ENCODE data around the gene FLNC.

DNA sequence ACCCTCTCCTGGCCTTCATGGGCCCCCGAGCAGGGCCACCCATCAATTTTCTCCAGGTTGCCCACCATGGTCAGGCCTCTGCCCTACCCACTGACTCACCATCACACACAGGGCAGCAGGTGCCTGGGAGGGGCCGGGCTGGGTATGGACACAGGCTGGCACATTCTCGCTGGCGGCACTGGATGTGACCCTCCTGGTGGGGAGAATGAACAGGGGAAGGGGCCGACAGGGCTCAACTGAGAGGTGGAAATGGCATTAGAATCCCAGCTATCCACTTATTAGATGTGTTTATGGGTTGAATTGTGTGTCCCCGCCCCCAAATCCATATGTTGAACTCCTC lies 63.9 kb downstream of the FLNC start:
- TF ChIP-seq, protein P1, sequence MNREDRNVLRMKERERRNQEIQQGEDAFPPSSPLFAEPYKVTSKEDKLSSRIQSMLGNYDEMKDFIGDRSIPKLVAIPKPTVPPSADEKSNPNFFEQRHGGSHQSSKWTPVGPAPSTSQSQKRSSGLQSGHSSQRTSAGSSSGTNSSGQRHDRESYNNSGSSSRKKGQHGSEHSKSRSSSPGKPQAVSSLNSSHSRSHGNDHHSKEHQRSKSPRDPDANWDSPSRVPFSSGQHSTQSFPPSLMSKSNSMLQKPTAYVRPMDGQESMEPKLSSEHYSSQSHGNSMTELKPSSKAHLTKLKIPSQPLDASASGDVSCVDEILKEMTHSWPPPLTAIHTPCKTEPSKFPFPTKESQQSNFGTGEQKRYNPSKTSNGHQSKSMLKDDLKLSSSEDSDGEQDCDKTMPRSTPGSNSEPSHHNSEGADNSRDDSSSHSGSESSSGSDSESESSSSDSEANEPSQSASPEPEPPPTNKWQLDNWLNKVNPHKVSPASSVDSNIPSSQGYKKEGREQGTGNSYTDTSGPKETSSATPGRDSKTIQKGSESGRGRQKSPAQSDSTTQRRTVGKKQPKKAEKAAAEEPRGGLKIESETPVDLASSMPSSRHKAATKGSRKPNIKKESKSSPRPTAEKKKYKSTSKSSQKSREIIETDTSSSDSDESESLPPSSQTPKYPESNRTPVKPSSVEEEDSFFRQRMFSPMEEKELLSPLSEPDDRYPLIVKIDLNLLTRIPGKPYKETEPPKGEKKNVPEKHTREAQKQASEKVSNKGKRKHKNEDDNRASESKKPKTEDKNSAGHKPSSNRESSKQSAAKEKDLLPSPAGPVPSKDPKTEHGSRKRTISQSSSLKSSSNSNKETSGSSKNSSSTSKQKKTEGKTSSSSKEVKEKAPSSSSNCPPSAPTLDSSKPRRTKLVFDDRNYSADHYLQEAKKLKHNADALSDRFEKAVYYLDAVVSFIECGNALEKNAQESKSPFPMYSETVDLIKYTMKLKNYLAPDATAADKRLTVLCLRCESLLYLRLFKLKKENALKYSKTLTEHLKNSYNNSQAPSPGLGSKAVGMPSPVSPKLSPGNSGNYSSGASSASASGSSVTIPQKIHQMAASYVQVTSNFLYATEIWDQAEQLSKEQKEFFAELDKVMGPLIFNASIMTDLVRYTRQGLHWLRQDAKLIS (CRISPR knock-in tag; IDR thresholded peaks at IDR 0.05; ENCODE audit: borderline replicate concordance): no peak
- no peak for TF ChIP-seq SP1 (CRISPR knock-in tag; conservative IDR thresholded peaks at IDR 0.05)
- TF ChIP-seq, protein P2, sequence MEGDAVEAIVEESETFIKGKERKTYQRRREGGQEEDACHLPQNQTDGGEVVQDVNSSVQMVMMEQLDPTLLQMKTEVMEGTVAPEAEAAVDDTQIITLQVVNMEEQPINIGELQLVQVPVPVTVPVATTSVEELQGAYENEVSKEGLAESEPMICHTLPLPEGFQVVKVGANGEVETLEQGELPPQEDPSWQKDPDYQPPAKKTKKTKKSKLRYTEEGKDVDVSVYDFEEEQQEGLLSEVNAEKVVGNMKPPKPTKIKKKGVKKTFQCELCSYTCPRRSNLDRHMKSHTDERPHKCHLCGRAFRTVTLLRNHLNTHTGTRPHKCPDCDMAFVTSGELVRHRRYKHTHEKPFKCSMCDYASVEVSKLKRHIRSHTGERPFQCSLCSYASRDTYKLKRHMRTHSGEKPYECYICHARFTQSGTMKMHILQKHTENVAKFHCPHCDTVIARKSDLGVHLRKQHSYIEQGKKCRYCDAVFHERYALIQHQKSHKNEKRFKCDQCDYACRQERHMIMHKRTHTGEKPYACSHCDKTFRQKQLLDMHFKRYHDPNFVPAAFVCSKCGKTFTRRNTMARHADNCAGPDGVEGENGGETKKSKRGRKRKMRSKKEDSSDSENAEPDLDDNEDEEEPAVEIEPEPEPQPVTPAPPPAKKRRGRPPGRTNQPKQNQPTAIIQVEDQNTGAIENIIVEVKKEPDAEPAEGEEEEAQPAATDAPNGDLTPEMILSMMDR (IDR thresholded peaks at IDR 0.05): no peak
- TF ChIP-seq, protein P3, sequence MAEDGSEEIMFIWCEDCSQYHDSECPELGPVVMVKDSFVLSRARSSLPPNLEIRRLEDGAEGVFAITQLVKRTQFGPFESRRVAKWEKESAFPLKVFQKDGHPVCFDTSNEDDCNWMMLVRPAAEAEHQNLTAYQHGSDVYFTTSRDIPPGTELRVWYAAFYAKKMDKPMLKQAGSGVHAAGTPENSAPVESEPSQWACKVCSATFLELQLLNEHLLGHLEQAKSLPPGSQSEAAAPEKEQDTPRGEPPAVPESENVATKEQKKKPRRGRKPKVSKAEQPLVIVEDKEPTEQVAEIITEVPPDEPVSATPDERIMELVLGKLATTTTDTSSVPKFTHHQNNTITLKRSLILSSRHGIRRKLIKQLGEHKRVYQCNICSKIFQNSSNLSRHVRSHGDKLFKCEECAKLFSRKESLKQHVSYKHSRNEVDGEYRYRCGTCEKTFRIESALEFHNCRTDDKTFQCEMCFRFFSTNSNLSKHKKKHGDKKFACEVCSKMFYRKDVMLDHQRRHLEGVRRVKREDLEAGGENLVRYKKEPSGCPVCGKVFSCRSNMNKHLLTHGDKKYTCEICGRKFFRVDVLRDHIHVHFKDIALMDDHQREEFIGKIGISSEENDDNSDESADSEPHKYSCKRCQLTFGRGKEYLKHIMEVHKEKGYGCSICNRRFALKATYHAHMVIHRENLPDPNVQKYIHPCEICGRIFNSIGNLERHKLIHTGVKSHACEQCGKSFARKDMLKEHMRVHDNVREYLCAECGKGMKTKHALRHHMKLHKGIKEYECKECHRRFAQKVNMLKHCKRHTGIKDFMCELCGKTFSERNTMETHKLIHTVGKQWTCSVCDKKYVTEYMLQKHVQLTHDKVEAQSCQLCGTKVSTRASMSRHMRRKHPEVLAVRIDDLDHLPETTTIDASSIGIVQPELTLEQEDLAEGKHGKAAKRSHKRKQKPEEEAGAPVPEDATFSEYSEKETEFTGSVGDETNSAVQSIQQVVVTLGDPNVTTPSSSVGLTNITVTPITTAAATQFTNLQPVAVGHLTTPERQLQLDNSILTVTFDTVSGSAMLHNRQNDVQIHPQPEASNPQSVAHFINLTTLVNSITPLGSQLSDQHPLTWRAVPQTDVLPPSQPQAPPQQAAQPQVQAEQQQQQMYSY (CRISPR knock-in tag; IDR thresholded peaks at IDR 0.05): no peak
- TF ChIP-seq JUN (CRISPR knock-in tag; IDR thresholded peaks at IDR 0.05): no peak
- TF ChIP-seq ZNF263 (CRISPR knock-in tag; IDR thresholded peaks at IDR 0.05; ENCODE audit: low read depth): no peak
- TF ChIP-seq FOXK1 (CRISPR knock-in tag; IDR thresholded peaks at IDR 0.05): no peak
- TF ChIP-seq, protein P4, sequence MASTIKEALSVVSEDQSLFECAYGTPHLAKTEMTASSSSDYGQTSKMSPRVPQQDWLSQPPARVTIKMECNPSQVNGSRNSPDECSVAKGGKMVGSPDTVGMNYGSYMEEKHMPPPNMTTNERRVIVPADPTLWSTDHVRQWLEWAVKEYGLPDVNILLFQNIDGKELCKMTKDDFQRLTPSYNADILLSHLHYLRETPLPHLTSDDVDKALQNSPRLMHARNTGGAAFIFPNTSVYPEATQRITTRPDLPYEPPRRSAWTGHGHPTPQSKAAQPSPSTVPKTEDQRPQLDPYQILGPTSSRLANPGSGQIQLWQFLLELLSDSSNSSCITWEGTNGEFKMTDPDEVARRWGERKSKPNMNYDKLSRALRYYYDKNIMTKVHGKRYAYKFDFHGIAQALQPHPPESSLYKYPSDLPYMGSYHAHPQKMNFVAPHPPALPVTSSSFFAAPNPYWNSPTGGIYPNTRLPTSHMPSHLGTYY (CRISPR knock-in tag; IDR thresholded peaks at IDR 0.05): no peak
- TF ChIP-seq, protein P5, sequence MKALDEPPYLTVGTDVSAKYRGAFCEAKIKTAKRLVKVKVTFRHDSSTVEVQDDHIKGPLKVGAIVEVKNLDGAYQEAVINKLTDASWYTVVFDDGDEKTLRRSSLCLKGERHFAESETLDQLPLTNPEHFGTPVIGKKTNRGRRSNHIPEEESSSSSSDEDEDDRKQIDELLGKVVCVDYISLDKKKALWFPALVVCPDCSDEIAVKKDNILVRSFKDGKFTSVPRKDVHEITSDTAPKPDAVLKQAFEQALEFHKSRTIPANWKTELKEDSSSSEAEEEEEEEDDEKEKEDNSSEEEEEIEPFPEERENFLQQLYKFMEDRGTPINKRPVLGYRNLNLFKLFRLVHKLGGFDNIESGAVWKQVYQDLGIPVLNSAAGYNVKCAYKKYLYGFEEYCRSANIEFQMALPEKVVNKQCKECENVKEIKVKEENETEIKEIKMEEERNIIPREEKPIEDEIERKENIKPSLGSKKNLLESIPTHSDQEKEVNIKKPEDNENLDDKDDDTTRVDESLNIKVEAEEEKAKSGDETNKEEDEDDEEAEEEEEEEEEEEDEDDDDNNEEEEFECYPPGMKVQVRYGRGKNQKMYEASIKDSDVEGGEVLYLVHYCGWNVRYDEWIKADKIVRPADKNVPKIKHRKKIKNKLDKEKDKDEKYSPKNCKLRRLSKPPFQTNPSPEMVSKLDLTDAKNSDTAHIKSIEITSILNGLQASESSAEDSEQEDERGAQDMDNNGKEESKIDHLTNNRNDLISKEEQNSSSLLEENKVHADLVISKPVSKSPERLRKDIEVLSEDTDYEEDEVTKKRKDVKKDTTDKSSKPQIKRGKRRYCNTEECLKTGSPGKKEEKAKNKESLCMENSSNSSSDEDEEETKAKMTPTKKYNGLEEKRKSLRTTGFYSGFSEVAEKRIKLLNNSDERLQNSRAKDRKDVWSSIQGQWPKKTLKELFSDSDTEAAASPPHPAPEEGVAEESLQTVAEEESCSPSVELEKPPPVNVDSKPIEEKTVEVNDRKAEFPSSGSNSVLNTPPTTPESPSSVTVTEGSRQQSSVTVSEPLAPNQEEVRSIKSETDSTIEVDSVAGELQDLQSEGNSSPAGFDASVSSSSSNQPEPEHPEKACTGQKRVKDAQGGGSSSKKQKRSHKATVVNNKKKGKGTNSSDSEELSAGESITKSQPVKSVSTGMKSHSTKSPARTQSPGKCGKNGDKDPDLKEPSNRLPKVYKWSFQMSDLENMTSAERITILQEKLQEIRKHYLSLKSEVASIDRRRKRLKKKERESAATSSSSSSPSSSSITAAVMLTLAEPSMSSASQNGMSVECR (CRISPR knock-in tag; IDR thresholded peaks at IDR 0.05; ENCODE audit: borderline replicate concordance): no peak
- TF ChIP-seq, protein P6, sequence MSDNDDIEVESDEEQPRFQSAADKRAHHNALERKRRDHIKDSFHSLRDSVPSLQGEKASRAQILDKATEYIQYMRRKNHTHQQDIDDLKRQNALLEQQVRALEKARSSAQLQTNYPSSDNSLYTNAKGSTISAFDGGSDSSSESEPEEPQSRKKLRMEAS (CRISPR knock-in tag; IDR thresholded peaks at IDR 0.05): no peak
- TF ChIP-seq SMAD3 (CRISPR knock-in tag; IDR thresholded peaks at IDR 0.05; ENCODE audit: borderline replicate concordance): no peak
- TF ChIP-seq KAT7 (CRISPR knock-in tag; IDR thresholded peaks at IDR 0.05; ENCODE audit: borderline replicate concordance): no peak

Data from WTC11 (cell line).